HCT116 (cell line): ENCODE data around the gene C1orf105. TPM values are rescaled to one million over a fixed set of nuclear protein-coding genes. Genes with fewer than 3 reads are reported as not detected.

Experiments
- ATAC-seq: fragments of 200-7000 bp; cut with Tn5 transposase; 2 replicates; pipeline ENCODE4 v1.9.1; 2020; ENCODE audit warnings: mild to moderate bottlenecking, moderate library complexity
- BruUV-seq: library from RNA; stranded (reverse); fragments of 400-500 nt; replicated peaks from 2 replicates; lab custom pipeline; 2021; lab: Mats Ljungman, UMichigan
- CTCF ChIA-PET: fragments of 300-600 bp; sonication (Branson Sonifier 250); formaldehyde crosslinking; loops from one replicate; lab custom pipeline; 2021; ENCODE audit warnings: antibody characterized with exemption; lab: Charles Lee
- POLR2A ChIA-PET: fragments of 300-600, 350-600 bp; sonication (Branson Sonifier 250); formaldehyde crosslinking; loops from one replicate; lab custom pipeline; 2021; ENCODE audit warnings: antibody characterized with exemption; lab: Charles Lee
- RAD21 ChIA-PET, 2 experiments: fragments of 300-600 bp; sonication (Branson Sonifier 250); formaldehyde crosslinking; loops; one replicate each; lab custom pipeline; 2023; ENCODE audit warnings: low total read pairs in 2 of 2; ENCODE audit not compliant: uncharacterized antibody in 2 of 2, unreplicated experiment in 2 of 2, low non-redundant PET in 1 of 2; lab: Charles Lee
- DNase-seq: peaks from one replicate; pipeline ENCODE4 v3.0.0-alpha.2; 2010; ENCODE audit warnings: low read depth, low spot score
- H2AFZ ChIP-seq: fragments of 200-600 bp; shearing (Covaris generic), sonication (generic); 2 replicates; pipeline ENCODE4 v1.6.1; 2017; ENCODE audit warnings: low read depth, mixed run types, mixed read lengths, antibody characterized with exemption, low read length; ENCODE audit not compliant: poor library complexity, severe bottlenecking
- H3K27ac ChIP-seq: 2 replicates; pipeline ENCODE4 v1.5.1; 2012; ENCODE audit warnings: low read depth, low read length
- H3K27me3 ChIP-seq: fragments of 200-600 bp; sonication (generic); 2 replicates; pipeline ENCODE4 v1.6.1; 2016; ENCODE audit warnings: mixed run types, low read length, mixed read lengths; ENCODE audit not compliant: insufficient read depth
- H3K36me3 ChIP-seq, 2 experiments: fragments of 200-500 bp in 1 of 2; fragments of 200-600 bp in 1 of 2; sonication (Bioruptor generic) in 1 of 2; sonication (generic) in 1 of 2; 2 replicates each; pipeline versions ENCODE4 v1.5.1 to v1.6.1; 2014 to 2016; ENCODE audit warnings: low read length in 2 of 2, inconsistent platforms in 1 of 2, mixed read lengths in 1 of 2, mixed run types in 1 of 2; ENCODE audit not compliant: insufficient read depth in 2 of 2, control insufficient read depth in 1 of 2
- H3K4me1 ChIP-seq, 2 experiments: fragments of 200-600 bp in 1 of 2; sonication (generic) in 1 of 2; 2 replicates each; pipeline versions ENCODE4 v1.5.1 to v1.6.1; 2012 to 2017; ENCODE audit warnings: low read length in 2 of 2, inconsistent platforms in 1 of 2, mild to moderate bottlenecking in 1 of 2, mixed read lengths in 1 of 2, mixed run types in 1 of 2, moderate library complexity in 1 of 2; ENCODE audit not compliant: insufficient read depth in 2 of 2, control insufficient read depth in 1 of 2
- H3K4me2 ChIP-seq: fragments of 200-600 bp; sonication (generic); 2 replicates; pipeline ENCODE4 v1.6.1; 2017; ENCODE audit warnings: mixed run types, low read length, mixed read lengths
- H3K4me3 ChIP-seq, 2 experiments: fragments of 200-600 bp in 1 of 2; sonication (generic) in 1 of 2; replicated peaks in 1 of 2; 2 replicates each; pipeline ENCODE4 v1.5.1; 2011 to 2016; ENCODE audit warnings: low read length in 2 of 2, control low read depth in 1 of 2, low read depth in 1 of 2, mild to moderate bottlenecking in 1 of 2, mixed read lengths in 1 of 2, mixed run types in 1 of 2
- H3K79me2 ChIP-seq: fragments of 200-600 bp; sonication (generic); 2 replicates; pipeline ENCODE4 v1.6.1; 2017; ENCODE audit warnings: mild to moderate bottlenecking, mixed run types, low read length, moderate library complexity, mixed read lengths; ENCODE audit not compliant: insufficient read depth
- H3K9ac ChIP-seq: fragments of 200-600 bp; sonication (generic); 2 replicates; pipeline ENCODE4 v1.6.1; 2016; ENCODE audit warnings: low read length, mixed read lengths
- H3K9me2 ChIP-seq: fragments of 200-600 bp; sonication (generic), shearing (Covaris generic); 2 replicates; pipeline ENCODE4 v1.6.1; 2017; ENCODE audit warnings: mixed run types, mild to moderate bottlenecking, moderate library complexity; ENCODE audit not compliant: insufficient read depth
- H3K9me3 ChIP-seq, 2 experiments: fragments of 200-500 bp in 1 of 2; fragments of 200-600 bp in 1 of 2; sonication (Bioruptor generic) in 1 of 2; sonication (generic) in 1 of 2; 2 replicates each; pipeline ENCODE4 v1.6.1; 2014 to 2017; ENCODE audit warnings: low read length in 2 of 2, mixed read lengths in 2 of 2, inconsistent platforms in 1 of 2, low read depth in 1 of 2, mild to moderate bottlenecking in 1 of 2, mixed run types in 1 of 2, moderate library complexity in 1 of 2; ENCODE audit not compliant: control insufficient read depth in 1 of 2, insufficient read depth in 1 of 2
- H4K20me1 ChIP-seq: fragments of 200-600 bp; sonication (generic), shearing (Covaris generic); 2 replicates; pipeline ENCODE4 v1.6.1; 2017; ENCODE audit warnings: mixed run types, mild to moderate bottlenecking, moderate library complexity; ENCODE audit not compliant: insufficient read depth
- CTCF ChIP-seq, 3 experiments: fragments of 200-600 bp in 1 of 3; sonication (generic) in 1 of 3; IDR thresholded peaks in 2 of 3; conservative IDR thresholded peaks in 1 of 3; 2 replicates each; pipeline ENCODE4 v1.5.1; 2012 to 2017; ENCODE audit warnings: low read depth in 2 of 3, low read length in 2 of 3, antibody characterized with exemption in 1 of 3, borderline replicate concordance in 1 of 3, control low read depth in 1 of 3, mild to moderate bottlenecking in 1 of 3, mixed read lengths in 1 of 3, mixed run types in 1 of 3, moderate library complexity in 1 of 3; ENCODE audit not compliant: insufficient read depth in 1 of 3
- EGR1 ChIP-seq: IDR thresholded peaks from 2 replicates; pipeline ENCODE4 v1.6.1; 2012; ENCODE audit warnings: low read depth
- ELF1 ChIP-seq: IDR thresholded peaks from 2 replicates; pipeline ENCODE4 v1.6.1; 2012; ENCODE audit warnings: low read depth, borderline replicate concordance
- EZH2 ChIP-seq: fragments of 200-600 bp; sonication (generic); IDR thresholded peaks from 2 replicates; pipeline ENCODE4 v1.6.1; 2017; ENCODE audit warnings: antibody characterized with exemption, mixed run types
- FOSL1 ChIP-seq: IDR thresholded peaks from 2 replicates; pipeline ENCODE4 v1.6.1; 2012; ENCODE audit warnings: low read depth
- JUND ChIP-seq: IDR thresholded peaks from 2 replicates; pipeline ENCODE4 v1.6.1; 2012
- POLR2A ChIP-seq: IDR thresholded peaks from 2 replicates; pipeline ENCODE4 v1.7.0; 2011; ENCODE audit warnings: borderline replicate concordance; ENCODE audit not compliant: insufficient read depth, insufficient read length; ENCODE audit errors: extremely low read depth
- POLR2AphosphoS5 ChIP-seq: IDR thresholded peaks from 2 replicates; pipeline ENCODE4 v1.6.1; 2011; ENCODE audit warnings: mild to moderate bottlenecking, low read depth, low read length, moderate library complexity
- RAD21 ChIP-seq: IDR thresholded peaks from 2 replicates; pipeline ENCODE4 v1.6.1; 2012; ENCODE audit warnings: low read depth, mild to moderate bottlenecking
- REST ChIP-seq: IDR thresholded peaks from 2 replicates; pipeline ENCODE4 v1.6.1; 2012; ENCODE audit warnings: low read depth
- SIN3A ChIP-seq: IDR thresholded peaks from 2 replicates; pipeline ENCODE4 v1.6.1; 2012; ENCODE audit warnings: low read depth
- SP1 ChIP-seq: IDR thresholded peaks from 2 replicates; pipeline ENCODE4 v1.6.1; 2012; ENCODE audit warnings: low read depth
- SRF ChIP-seq: IDR thresholded peaks from 2 replicates; pipeline ENCODE4 v1.6.1; 2012; ENCODE audit warnings: low read depth
- TCF7L2 ChIP-seq: IDR thresholded peaks from 2 replicates; pipeline ENCODE4 v1.7.0; 2011; ENCODE audit warnings: borderline replicate concordance, inconsistent platforms; ENCODE audit not compliant: insufficient read depth, insufficient read length; ENCODE audit errors: extremely low read depth
- YY1 ChIP-seq: IDR thresholded peaks from 2 replicates; pipeline ENCODE4 v1.6.1; 2011; ENCODE audit warnings: low read length, low read depth, moderate library complexity, mild to moderate bottlenecking; ENCODE audit not compliant: insufficient replicate concordance; ENCODE audit errors: extremely low read depth
- ZFX ChIP-seq: fragments of 450-650 bp; IDR thresholded peaks from 2 replicates; pipeline ENCODE4 v1.6.1; 2017
- ZNF274 ChIP-seq: fragments of 200-500 bp; sonication (Bioruptor generic); IDR thresholded peaks from 2 replicates; pipeline ENCODE4 v1.6.1; 2014; ENCODE audit warnings: mild to moderate bottlenecking, low read depth, low read length, inconsistent platforms
- intact Hi-C: fragments of 100-400 bp; cut with micrococcal nuclease; formaldehyde crosslinking; loops from 2 replicates; pipeline ENCODE4 v1.10.0; 2022
- total RNA-seq: library from RNA; stranded (reverse); gene quantifications from one replicate; pipeline ENCODE4 v1.2.1, GENCODE V29; 2021; ENCODE audit not compliant: unreplicated experiment
- TF ChIP-seq, protein P1 (sequence below): IDR thresholded peaks from 2 replicates; pipeline ENCODE4 v1.6.1; 2012
- TF ChIP-seq, protein P2 (sequence below): IDR thresholded peaks from 2 replicates; pipeline ENCODE4 v1.6.1; 2012

C1orf105 gene
- total RNA-seq, 1 experiment from 2014 or later, result not detected

DNA sequence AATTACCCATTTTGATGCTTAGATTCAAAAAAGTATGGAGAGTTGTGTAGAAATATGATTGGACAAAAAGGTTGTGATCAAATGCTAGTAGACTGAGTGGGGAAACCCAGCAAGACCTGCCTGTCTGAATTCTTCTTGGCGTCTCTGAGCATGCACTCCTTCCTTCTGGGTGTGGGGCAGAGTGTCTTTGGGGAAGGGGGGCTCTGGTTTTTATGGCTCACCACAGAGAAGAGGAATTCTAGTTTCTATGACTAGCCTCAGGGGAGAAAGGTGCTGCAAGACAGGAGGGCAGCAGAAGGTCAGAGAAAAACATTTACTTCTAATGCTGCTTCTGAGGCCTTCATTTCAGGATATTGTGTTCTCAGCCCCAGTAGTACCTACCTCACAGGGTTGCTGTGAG lies 57.3 kb downstream of the C1orf105 start (continued):
- TF ChIP-seq JUND (no peak), ZFX (no peak), YY1 (no peak), POLR2AphosphoS5 (no peak), SRF (no peak), RAD21 (no peak)

DNA sequence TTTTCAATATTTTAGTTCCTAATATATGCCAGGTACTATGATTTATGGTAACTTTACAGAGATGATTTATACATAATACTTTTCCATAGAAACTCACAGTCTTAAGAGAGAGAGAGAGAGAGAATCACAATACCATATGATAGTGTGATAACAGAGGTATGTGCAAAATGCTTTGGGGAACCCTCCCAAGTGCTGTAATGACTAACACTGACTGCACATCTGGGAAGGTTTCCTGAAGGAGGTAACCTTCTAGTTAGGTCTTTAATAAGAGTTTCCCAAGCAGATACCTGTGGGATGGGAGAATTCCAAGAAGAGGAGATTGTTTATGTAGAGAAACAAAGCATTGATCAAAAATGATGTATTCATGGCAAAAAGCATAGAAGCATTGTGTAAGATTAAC lies 58.0 kb downstream of the C1orf105 start:
- Histone ChIP-seq H3K36me3 (no peaks in the 10 kb centered on the region), H3K9me2 (no peaks in the 10 kb centered on the region), H3K4me2 (no peak overlapping the region), H3K27ac (no peak overlapping the region), H3K27me3 (no peaks in the 10 kb centered on the region), H3K4me3 (no peak overlapping the region), H2AFZ (no peak overlapping the region), H3K79me2 (no peaks in the 10 kb centered on the region), H4K20me1 (no peaks in the 10 kb centered on the region), H3K9me3 (no peaks in the 10 kb centered on the region), H3K4me1 (peaks cover 24 to 36% of the 10 kb centered on the region in 2 experiments), H3K9ac (no peak overlapping the region)
- no TSS peak for BruUV-seq
- ChIA-PET RAD21 (no interaction called here), CTCF (no interaction called here), POLR2A (no interaction called here)
- DNase-seq (no peak), ATAC-seq (no peak)
- intact Hi-C loops, result no loop called here
- TF ChIP-seq REST (no peak), POLR2AphosphoS5 (no peak), EZH2 (no peak), FOSL1 (no peak), CTCF (IDR thresholded peaks at IDR 0.05 in 2 of 3, conservative IDR thresholded peaks at IDR 0.05 in 1 of 3; ENCODE audit: borderline replicate concordance in 1 of 3, insufficient read depth in 1 of 3, low read depth in 2 of 3, low read length in 2 of 3) (no peak), TCF7L2 (no peak), ELF1 (no peak), POLR2A (no peak), EGR1 (no peak), RAD21 (no peak), YY1 (no peak), ZNF274 (no peak), SIN3A (no peak), SP1 (no peak), SRF (no peak)
- TF ChIP-seq, protein P1, sequence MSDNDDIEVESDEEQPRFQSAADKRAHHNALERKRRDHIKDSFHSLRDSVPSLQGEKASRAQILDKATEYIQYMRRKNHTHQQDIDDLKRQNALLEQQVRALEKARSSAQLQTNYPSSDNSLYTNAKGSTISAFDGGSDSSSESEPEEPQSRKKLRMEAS, result no peak
- TF ChIP-seq, protein P2, sequence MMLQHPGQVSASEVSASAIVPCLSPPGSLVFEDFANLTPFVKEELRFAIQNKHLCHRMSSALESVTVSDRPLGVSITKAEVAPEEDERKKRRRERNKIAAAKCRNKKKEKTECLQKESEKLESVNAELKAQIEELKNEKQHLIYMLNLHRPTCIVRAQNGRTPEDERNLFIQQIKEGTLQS, result no peak
